Panc1 (cell line): ENCODE data around the gene NEURL4. TPM values are rescaled to one million over a fixed set of nuclear protein-coding genes. Genes with fewer than 3 reads are reported as not detected.

Experiments
- ATAC-seq: fragments of 200-7000 bp; cut with Tn5 transposase; 2 replicates; pipeline ENCODE4 v1.9.1; 2020; ENCODE audit warnings: mild to moderate bottlenecking, moderate library complexity
- BruUV-seq: library from RNA; stranded (reverse); fragments of 400-500 nt; replicated peaks from 2 replicates; lab custom pipeline; 2021; lab: Mats Ljungman, UMichigan
- CTCF ChIA-PET: fragments of 300-600 bp; sonication (Branson Sonifier 250); formaldehyde crosslinking; loops from one replicate; lab custom pipeline; 2022; ENCODE audit warnings: antibody characterized with exemption; lab: Charles Lee
- POLR2A ChIA-PET: fragments of 300-600 bp; sonication (Branson Sonifier 250); formaldehyde crosslinking; loops from one replicate; lab custom pipeline; 2022; ENCODE audit warnings: antibody characterized with exemption; lab: Charles Lee
- DNase-seq: peaks from one replicate; pipeline ENCODE4 v3.0.0-alpha.2; 2010; ENCODE audit warnings: low read depth, low spot score
- H3K27ac ChIP-seq: 2 replicates; pipeline ENCODE4 v1.5.1; 2011; ENCODE audit warnings: mild to moderate bottlenecking, low read length, inconsistent platforms
- H3K27me3 ChIP-seq: fragments of 200-500 bp; sonication (Bioruptor generic); 2 replicates; pipeline ENCODE4 v1.6.0; 2014; ENCODE audit warnings: low read length, inconsistent platforms; ENCODE audit not compliant: control insufficient read depth, insufficient read depth
- H3K36me3 ChIP-seq: fragments of 200-500 bp; sonication (Bioruptor generic); 2 replicates; pipeline ENCODE4 v1.5.1; 2014; ENCODE audit warnings: inconsistent platforms, mild to moderate bottlenecking, low read length, moderate library complexity; ENCODE audit not compliant: control insufficient read depth, insufficient read depth
- H3K4me1 ChIP-seq: 2 replicates; pipeline ENCODE4 v1.5.1; 2011; ENCODE audit warnings: inconsistent platforms, mild to moderate bottlenecking, low read length, moderate library complexity; ENCODE audit not compliant: control insufficient read depth, insufficient read depth
- H3K4me3 ChIP-seq, 2 experiments: 2 replicates each; pipeline ENCODE4 v1.5.1; 2011 to 2012; ENCODE audit warnings: low read depth in 2 of 2, low read length in 2 of 2, mild to moderate bottlenecking in 2 of 2, inconsistent platforms in 1 of 2, moderate library complexity in 1 of 2
- H3K9me3 ChIP-seq: fragments of 200-500 bp; sonication (Bioruptor generic); 2 replicates; pipeline ENCODE4 v1.5.1; 2014; ENCODE audit warnings: low read depth, mild to moderate bottlenecking, inconsistent platforms, low read length, moderate library complexity; ENCODE audit not compliant: control insufficient read depth, insufficient read depth
- POLR2AphosphoS5 ChIP-seq: IDR thresholded peaks from 2 replicates; pipeline ENCODE4 v1.6.1; 2012; ENCODE audit warnings: mild to moderate bottlenecking, low read depth, low read length, moderate library complexity
- SIN3A ChIP-seq: IDR thresholded peaks from 2 replicates; pipeline ENCODE4 v1.6.1; 2012; ENCODE audit warnings: low read depth, mild to moderate bottlenecking, low read length, moderate library complexity, borderline replicate concordance; ENCODE audit not compliant: insufficient read depth
- TCF7L2 ChIP-seq: IDR thresholded peaks from 2 replicates; pipeline ENCODE4 v1.6.1; 2011; ENCODE audit warnings: mild to moderate bottlenecking, low read depth, low read length, inconsistent platforms
- in situ Hi-C: cut with HindIII; loops from 2 replicates; pipeline ENCODE4 v1.10.0; 2016; ENCODE audit warnings: low sequenced_read_pairs, low pct_unique_long_range_greater_than_20kb
- intact Hi-C: fragments of 100-400 bp; cut with micrococcal nuclease; formaldehyde crosslinking; loops from one replicate; pipeline ENCODE4 v1.10.0; 2022; ENCODE audit not compliant: unreplicated experiment
- total RNA-seq: library from RNA; stranded (reverse); gene quantifications from one replicate; pipeline ENCODE4 v1.2.1, GENCODE V29; 2021; ENCODE audit not compliant: unreplicated experiment
- TF ChIP-seq, protein P1 (sequence below), 2 experiments: IDR thresholded peaks; 2 replicates each; pipeline ENCODE4 v1.6.1; 2011 to 2012; ENCODE audit warnings: low read depth in 2 of 2, control low read depth in 1 of 2, low read length in 1 of 2, mild to moderate bottlenecking in 1 of 2, moderate library complexity in 1 of 2; ENCODE audit not compliant: insufficient read depth in 1 of 2
- TF ChIP-seq, protein P2 (sequence below): fragments of 450-650 bp; IDR thresholded peaks from 2 replicates; pipeline ENCODE4 v1.5.1; 2017; ENCODE audit warnings: mild to moderate bottlenecking

NEURL4 gene
- total RNA-seq, 1 experiment from 2014 or later = 58.9 TPM

DNA sequence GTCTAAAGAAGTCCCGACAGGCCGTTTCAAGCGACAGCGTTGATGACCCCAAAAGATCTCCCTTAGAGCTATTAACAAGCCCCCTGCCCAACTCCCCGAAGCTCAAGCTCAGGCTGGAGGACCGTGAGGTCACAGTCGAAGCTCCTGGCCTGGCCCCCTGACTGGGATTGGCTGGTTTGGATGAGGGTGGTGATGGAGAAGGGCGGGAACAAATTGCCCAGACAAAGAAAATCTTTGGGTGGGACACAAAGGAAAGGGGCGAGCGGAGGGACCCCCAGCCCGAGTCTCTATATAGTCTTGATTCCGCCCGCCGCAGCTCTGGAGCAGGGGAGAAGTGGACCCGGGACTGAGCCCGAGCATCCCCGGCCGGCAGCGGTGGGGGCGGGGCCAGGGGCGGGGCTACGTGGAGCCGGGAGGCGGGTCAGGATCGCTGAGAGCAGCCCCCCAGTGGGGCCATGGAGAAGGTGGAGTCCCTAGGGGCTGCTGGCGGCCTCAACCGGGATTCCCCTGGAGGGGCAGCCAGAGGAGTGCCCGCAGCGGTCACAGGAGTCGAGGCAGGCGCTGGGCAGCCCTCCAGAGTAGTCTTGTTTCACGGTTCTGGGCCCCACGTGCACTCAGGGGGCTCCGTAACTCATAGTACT is 982 bp upstream of the NEURL4 start:
- Histone ChIP-seq H3K27me3 (no peaks in the 10 kb centered on the region), H3K4me3 (peak overlapping the region; percentile 81 to 90), H3K27ac (peak overlapping the region; percentile 89), H3K36me3 (no peaks in the 10 kb centered on the region; the same call in 1 of the 2 replicates), H3K9me3 (no peaks in the 10 kb centered on the region), H3K4me1 (peaks cover 7% of the 10 kb centered on the region)
- ChIA-PET CTCF (interaction anchor here (0.6 to 0.7 kb wide), 2 partner anchors 17 to 21 kb away, joined by 3 read pairs; no protein-coding TSS in a partner anchor), POLR2A (interaction anchor here (0.6 to 1.1 kb wide), 4 partner anchors 17 to 697 kb away, joined by 3 to 5 read pairs (median 3); no protein-coding TSS in a partner anchor)
- no TSS peak for BruUV-seq
- in situ Hi-C loops = no loop called here
- ATAC-seq (peak; percentile 90), DNase-seq (no peak)
- TF ChIP-seq TCF7L2 = no peak
- 0 out of 2 replicates have a peak, but pooled peaks have one; percentile 38 for TF ChIP-seq POLR2AphosphoS5
- intact Hi-C loops = no loop called here

DNA sequence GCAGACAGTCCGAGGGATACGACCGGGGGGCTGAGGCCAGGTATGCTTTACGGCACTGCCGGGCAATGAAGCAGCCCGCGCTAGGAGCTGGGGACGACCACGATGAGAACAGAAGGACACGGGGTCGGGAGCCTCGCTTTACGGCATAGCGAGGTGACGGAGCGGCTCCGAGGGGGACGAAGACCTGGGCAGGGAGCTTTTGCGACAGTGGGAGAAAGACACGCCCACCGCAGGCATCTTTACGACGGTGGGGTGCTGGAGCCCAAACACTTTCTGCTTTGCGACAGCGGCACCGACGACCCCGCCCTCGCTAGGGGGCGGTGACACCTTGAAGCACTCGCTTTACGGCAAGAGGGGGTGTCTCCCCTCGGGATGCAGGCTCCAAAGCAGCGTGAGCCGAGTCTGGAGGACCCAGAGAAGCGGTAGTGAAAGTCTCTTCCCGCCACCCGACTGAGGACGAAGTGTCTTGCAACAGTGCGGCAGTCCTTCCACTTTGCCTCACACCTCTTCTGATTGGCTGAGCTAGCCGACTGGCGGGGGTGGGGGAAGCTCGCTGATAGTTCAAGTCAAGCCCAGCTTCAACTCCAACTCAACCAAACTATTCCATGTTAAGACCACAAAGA is 350 bp upstream of the NEURL4 start:
- TF ChIP-seq, protein P1, sequence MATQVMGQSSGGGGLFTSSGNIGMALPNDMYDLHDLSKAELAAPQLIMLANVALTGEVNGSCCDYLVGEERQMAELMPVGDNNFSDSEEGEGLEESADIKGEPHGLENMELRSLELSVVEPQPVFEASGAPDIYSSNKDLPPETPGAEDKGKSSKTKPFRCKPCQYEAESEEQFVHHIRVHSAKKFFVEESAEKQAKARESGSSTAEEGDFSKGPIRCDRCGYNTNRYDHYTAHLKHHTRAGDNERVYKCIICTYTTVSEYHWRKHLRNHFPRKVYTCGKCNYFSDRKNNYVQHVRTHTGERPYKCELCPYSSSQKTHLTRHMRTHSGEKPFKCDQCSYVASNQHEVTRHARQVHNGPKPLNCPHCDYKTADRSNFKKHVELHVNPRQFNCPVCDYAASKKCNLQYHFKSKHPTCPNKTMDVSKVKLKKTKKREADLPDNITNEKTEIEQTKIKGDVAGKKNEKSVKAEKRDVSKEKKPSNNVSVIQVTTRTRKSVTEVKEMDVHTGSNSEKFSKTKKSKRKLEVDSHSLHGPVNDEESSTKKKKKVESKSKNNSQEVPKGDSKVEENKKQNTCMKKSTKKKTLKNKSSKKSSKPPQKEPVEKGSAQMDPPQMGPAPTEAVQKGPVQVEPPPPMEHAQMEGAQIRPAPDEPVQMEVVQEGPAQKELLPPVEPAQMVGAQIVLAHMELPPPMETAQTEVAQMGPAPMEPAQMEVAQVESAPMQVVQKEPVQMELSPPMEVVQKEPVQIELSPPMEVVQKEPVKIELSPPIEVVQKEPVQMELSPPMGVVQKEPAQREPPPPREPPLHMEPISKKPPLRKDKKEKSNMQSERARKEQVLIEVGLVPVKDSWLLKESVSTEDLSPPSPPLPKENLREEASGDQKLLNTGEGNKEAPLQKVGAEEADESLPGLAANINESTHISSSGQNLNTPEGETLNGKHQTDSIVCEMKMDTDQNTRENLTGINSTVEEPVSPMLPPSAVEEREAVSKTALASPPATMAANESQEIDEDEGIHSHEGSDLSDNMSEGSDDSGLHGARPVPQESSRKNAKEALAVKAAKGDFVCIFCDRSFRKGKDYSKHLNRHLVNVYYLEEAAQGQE (IDR thresholded peaks at IDR 0.05; ENCODE audit: insufficient read depth in 1 of 2, low read depth in 2 of 2, low read length in 1 of 2) = no peak; a peak in 1 of 4 replicates
- TF ChIP-seq TCF7L2 (no peak), SIN3A (peak; percentile 49; the same call in 1 of the 2 replicates), POLR2AphosphoS5 (peak; percentile 75; the same call in 1 of the 2 replicates)
- TF ChIP-seq, protein P2, sequence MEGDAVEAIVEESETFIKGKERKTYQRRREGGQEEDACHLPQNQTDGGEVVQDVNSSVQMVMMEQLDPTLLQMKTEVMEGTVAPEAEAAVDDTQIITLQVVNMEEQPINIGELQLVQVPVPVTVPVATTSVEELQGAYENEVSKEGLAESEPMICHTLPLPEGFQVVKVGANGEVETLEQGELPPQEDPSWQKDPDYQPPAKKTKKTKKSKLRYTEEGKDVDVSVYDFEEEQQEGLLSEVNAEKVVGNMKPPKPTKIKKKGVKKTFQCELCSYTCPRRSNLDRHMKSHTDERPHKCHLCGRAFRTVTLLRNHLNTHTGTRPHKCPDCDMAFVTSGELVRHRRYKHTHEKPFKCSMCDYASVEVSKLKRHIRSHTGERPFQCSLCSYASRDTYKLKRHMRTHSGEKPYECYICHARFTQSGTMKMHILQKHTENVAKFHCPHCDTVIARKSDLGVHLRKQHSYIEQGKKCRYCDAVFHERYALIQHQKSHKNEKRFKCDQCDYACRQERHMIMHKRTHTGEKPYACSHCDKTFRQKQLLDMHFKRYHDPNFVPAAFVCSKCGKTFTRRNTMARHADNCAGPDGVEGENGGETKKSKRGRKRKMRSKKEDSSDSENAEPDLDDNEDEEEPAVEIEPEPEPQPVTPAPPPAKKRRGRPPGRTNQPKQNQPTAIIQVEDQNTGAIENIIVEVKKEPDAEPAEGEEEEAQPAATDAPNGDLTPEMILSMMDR = no peak
- intact Hi-C loops = no loop called here
- ChIA-PET POLR2A (interaction anchor here (0.5 to 1.1 kb wide), 6 partner anchors 16 to 698 kb away, joined by 3 to 5 read pairs (median 3); partner anchors contain the start of gene ZBTB4), CTCF (interaction anchor here (0.6 to 0.7 kb wide), 4 partner anchors 17 to 189 kb away, joined by 3 to 5 read pairs (median 3); no protein-coding TSS in a partner anchor)
- peak overlapping the region; percentile 81 to 90 for H3K4me3 ChIP-seq
- H3K9me3 ChIP-seq = no peaks in the 10 kb centered on the region
- H3K27ac ChIP-seq = peak overlapping the region; percentile 89
- peak; percentile 84 for ATAC-seq
- peak; percentile 96 for DNase-seq
- H3K36me3 ChIP-seq = no peaks in the 10 kb centered on the region; the same call in 1 of the 2 replicates
- H3K27me3 ChIP-seq = no peaks in the 10 kb centered on the region
- peaks cover 7% of the 10 kb centered on the region for H3K4me1 ChIP-seq
- in situ Hi-C loops = no loop called here
- no TSS peak for BruUV-seq
